GM12878 (cell line): ENCODE results near the gene DPP3.

ENCODE experiments used
- CBFB ChIP-seq: IDR thresholded peaks from 2 replicates; pipeline ENCODE4 v1.6.1; 2016; ENCODE audit warnings: antibody characterized with exemption, low read depth
- JUNB ChIP-seq: IDR thresholded peaks from 2 replicates; pipeline ENCODE4 v1.6.1; 2016; ENCODE audit warnings: antibody characterized with exemption, mild to moderate bottlenecking
- MYC ChIP-seq: IDR thresholded peaks from 2 replicates; pipeline ENCODE4 v1.6.1; 2011; ENCODE audit warnings: mild to moderate bottlenecking, low read length, moderate library complexity, inconsistent platforms; ENCODE audit not compliant: insufficient read depth, insufficient replicate concordance, insufficient read length, severe bottlenecking
- NFIC ChIP-seq: IDR thresholded peaks from 2 replicates; pipeline ENCODE4 v1.6.1; 2012; ENCODE audit warnings: low read depth, mild to moderate bottlenecking, inconsistent platforms, low read length, moderate library complexity
- NKRF ChIP-seq: fragments of 450-650 bp; conservative IDR thresholded peaks from 2 replicates; pipeline ENCODE4 v1.6.1; 2017; ENCODE audit warnings: mild to moderate bottlenecking, moderate library complexity
- POLR2AphosphoS5 ChIP-seq: IDR thresholded peaks from 2 replicates; pipeline ENCODE4 v1.6.1; 2011; ENCODE audit warnings: mild to moderate bottlenecking, low read length, inconsistent platforms
- RAD21 ChIP-seq: IDR thresholded peaks from 2 replicates; pipeline ENCODE4 v1.6.1; 2011; ENCODE audit warnings: mild to moderate bottlenecking, low read depth, low read length, moderate library complexity; ENCODE audit not compliant: insufficient read depth
- SRF ChIP-seq, 2 experiments: IDR thresholded peaks; 2 replicates each; pipeline ENCODE4 v1.6.1; 2011; ENCODE audit warnings: low read depth in 2 of 2, low read length in 2 of 2, mild to moderate bottlenecking in 1 of 2, moderate library complexity in 1 of 2
- TAF1 ChIP-seq: IDR thresholded peaks from 2 replicates; pipeline ENCODE4 v1.6.1; 2011; ENCODE audit warnings: mild to moderate bottlenecking, low read depth, low read length, borderline replicate concordance
- TF ChIP-seq, protein P1 (sequence below), 3 experiments: IDR thresholded peaks in 2 of 3; conservative IDR thresholded peaks in 1 of 3; 2 replicates each; pipeline ENCODE4 v1.5.1; 2011; ENCODE audit warnings: low read depth in 3 of 3, low read length in 3 of 3, mild to moderate bottlenecking in 3 of 3, control low read depth in 2 of 3, moderate library complexity in 2 of 3, inconsistent platforms in 1 of 3, mixed read lengths in 1 of 3; ENCODE audit not compliant: control insufficient read depth in 2 of 3, insufficient read depth in 1 of 3; ENCODE audit errors: extremely low read depth in 1 of 3
- TF ChIP-seq, protein P2 (sequence below): IDR thresholded peaks from 2 replicates; pipeline ENCODE4 v1.6.1; 2011; ENCODE audit warnings: mild to moderate bottlenecking, low read depth, low read length, moderate library complexity; ENCODE audit not compliant: insufficient replicate concordance
- TF ChIP-seq, protein P3 (sequence below): fragments of 450-650 bp; IDR thresholded peaks from 2 replicates; pipeline ENCODE4 v1.6.1; 2017; ENCODE audit warnings: mild to moderate bottlenecking, low read depth, inconsistent platforms; ENCODE audit not compliant: poor library complexity, severe bottlenecking

DNA sequence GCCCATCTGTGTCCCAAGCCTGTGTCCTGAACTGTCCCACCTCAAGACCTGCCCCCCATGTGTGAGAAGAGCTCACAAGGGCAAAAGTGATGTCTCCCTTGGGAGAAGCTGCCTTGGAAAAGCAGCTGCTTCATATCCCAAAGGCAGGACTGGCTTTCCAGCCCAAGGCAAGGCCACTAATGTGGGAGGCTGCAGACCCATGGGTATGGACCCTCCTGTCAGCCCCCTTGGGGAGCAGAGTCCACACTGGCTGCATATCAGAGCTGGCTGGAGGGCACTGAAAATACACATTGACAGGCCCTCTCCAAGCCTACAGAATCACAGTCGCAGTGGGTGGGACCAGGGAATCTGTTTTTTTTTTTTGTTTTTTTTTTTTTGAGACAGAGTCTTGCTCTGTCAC lies 10.8 kb upstream of the DPP3 start:
- TF ChIP-seq, protein P1, sequence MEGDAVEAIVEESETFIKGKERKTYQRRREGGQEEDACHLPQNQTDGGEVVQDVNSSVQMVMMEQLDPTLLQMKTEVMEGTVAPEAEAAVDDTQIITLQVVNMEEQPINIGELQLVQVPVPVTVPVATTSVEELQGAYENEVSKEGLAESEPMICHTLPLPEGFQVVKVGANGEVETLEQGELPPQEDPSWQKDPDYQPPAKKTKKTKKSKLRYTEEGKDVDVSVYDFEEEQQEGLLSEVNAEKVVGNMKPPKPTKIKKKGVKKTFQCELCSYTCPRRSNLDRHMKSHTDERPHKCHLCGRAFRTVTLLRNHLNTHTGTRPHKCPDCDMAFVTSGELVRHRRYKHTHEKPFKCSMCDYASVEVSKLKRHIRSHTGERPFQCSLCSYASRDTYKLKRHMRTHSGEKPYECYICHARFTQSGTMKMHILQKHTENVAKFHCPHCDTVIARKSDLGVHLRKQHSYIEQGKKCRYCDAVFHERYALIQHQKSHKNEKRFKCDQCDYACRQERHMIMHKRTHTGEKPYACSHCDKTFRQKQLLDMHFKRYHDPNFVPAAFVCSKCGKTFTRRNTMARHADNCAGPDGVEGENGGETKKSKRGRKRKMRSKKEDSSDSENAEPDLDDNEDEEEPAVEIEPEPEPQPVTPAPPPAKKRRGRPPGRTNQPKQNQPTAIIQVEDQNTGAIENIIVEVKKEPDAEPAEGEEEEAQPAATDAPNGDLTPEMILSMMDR (IDR thresholded peaks at IDR 0.05 in 2 of 3, conservative IDR thresholded peaks at IDR 0.05 in 1 of 3; ENCODE audit: control insufficient read depth in 2 of 3, extremely low read depth in 1 of 3, insufficient read depth in 1 of 3, low read depth in 3 of 3, low read length in 3 of 3), result no peak
- TF ChIP-seq NKRF (no peak), SRF (IDR thresholded peaks at IDR 0.05; ENCODE audit: low read depth in 2 of 2, low read length in 2 of 2) (no peak), MYC (no peak), CBFB (no peak), NFIC (no peak), JUNB (no peak), POLR2AphosphoS5 (no peak), TAF1 (no peak), RAD21 (no peak)
- TF ChIP-seq, protein P2, sequence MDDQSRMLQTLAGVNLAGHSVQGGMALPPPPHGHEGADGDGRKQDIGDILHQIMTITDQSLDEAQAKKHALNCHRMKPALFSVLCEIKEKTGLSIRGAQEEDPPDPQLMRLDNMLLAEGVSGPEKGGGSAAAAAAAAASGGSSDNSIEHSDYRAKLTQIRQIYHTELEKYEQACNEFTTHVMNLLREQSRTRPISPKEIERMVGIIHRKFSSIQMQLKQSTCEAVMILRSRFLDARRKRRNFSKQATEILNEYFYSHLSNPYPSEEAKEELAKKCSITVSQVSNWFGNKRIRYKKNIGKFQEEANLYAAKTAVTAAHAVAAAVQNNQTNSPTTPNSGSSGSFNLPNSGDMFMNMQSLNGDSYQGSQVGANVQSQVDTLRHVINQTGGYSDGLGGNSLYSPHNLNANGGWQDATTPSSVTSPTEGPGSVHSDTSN, result no peak
- TF ChIP-seq, protein P3, sequence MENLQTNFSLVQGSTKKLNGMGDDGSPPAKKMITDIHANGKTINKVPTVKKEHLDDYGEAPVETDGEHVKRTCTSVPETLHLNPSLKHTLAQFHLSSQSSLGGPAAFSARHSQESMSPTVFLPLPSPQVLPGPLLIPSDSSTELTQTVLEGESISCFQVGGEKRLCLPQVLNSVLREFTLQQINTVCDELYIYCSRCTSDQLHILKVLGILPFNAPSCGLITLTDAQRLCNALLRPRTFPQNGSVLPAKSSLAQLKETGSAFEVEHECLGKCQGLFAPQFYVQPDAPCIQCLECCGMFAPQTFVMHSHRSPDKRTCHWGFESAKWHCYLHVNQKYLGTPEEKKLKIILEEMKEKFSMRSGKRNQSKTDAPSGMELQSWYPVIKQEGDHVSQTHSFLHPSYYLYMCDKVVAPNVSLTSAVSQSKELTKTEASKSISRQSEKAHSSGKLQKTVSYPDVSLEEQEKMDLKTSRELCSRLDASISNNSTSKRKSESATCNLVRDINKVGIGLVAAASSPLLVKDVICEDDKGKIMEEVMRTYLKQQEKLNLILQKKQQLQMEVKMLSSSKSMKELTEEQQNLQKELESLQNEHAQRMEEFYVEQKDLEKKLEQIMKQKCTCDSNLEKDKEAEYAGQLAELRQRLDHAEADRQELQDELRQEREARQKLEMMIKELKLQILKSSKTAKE, result no peak
